Kidney glomerular epithelial cell (primary cell): ENCODE data around the gene RHOBTB3.

Experiments used
- DNase-seq: peaks from one replicate; lab custom pipeline; 2025; lab: John Stamatoyannopoulos, UW

The RHOBTB3 gene

GRCh38 chr5:95842854-95843544, 111.9 kb downstream of the RHOBTB3 start:
- peak; percentile 28 for DNase-seq

DNA sequence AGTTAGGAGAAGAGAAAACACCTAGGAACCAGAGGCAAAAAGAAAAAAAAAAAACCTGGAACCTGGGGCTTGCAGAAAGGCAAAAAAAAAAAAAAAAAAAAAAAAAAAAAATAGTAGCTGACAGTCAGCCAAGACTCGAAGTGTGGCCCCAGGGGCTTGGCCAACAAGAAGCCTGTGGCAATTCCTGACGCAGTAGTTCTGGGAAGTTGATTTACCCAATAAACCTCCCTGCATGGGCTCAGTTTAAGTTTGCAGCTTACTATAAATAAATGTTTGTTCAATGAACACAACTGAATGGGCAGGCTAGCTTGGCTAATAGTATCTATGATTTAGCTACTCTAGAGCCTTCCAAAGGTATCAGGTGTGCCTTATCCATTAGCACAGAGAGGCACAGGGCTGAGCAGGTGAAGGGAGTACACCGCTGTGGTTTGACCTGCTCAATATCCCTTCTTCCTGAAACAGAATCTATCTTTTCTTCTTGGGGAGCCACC, 112.6 kb downstream of the RHOBTB3 start:
- no peak for DNase-seq

GRCh38 chr5:95845391-95845790, 114.3 kb downstream of the RHOBTB3 start:
- no peak for DNase-seq
